Activated T-cell treated with anti-CD3 and anti-CD28 coated beads, Interleukin-2, amount 50 U/mL, for 1 hour (primary cell): ENCODE data around the gene LNPEP.

Experiments
- DNase-seq: peaks from one replicate; pipeline ENCODE4 v3.0.0-alpha.2; 2020

The LNPEP gene

GRCh38 chr5:96963267-96963666 is 27.4 kb downstream of the LNPEP start:
- no peak for DNase-seq

- no peak for DNase-seq
Measured at GRCh38 chr5:96966801-96967200, 30.9 kb downstream of the LNPEP start.

- no peak for DNase-seq
Measured at GRCh38 chr5:96967400-96967799, 31.5 kb downstream of the LNPEP start.

GRCh38 chr5:96968074-96968473 is 32.2 kb downstream of the LNPEP start:
- DNase-seq = no peak

GRCh38 chr5:96968614-96969013 is 32.7 kb downstream of the LNPEP start:
- no peak for DNase-seq

GRCh38 chr5:96969366-96969765 is 33.5 kb downstream of the LNPEP start:
- no peak for DNase-seq

GRCh38 chr5:96972599-96973334 is 36.9 kb downstream of the LNPEP start:
- no peak for DNase-seq

GRCh38 chr5:96973532-96974401 is 37.9 kb downstream of the LNPEP start:
- no peak for DNase-seq

- DNase-seq = no peak
Measured at GRCh38 chr5:96975656-96976055, 39.8 kb downstream of the LNPEP start.

GRCh38 chr5:96977228-96977627 is 41.3 kb downstream of the LNPEP start:
- no peak for DNase-seq

- no peak for DNase-seq
Measured at GRCh38 chr5:96978812-96979449, 43.1 kb downstream of the LNPEP start.

GRCh38 chr5:96984506-96985192 is 48.8 kb downstream of the LNPEP start:
- DNase-seq = no peak

- no peak for DNase-seq
Measured at GRCh38 chr5:96986450-96986849, 50.6 kb downstream of the LNPEP start.

- no peak for DNase-seq
Measured at GRCh38 chr5:96990102-96990501, 54.2 kb downstream of the LNPEP start.

- DNase-seq = no peak
Measured at GRCh38 chr5:96991708-96992107, 55.8 kb downstream of the LNPEP start.

- no peak for DNase-seq
Measured at GRCh38 chr5:96993760-96994159, 57.9 kb downstream of the LNPEP start.

GRCh38 chr5:96994493-96994892 is 58.6 kb downstream of the LNPEP start:
- no peak for DNase-seq

GRCh38 chr5:96995419-96995818 is 59.5 kb downstream of the LNPEP start:
- no peak for DNase-seq

GRCh38 chr5:96997265-96997859 is 61.5 kb downstream of the LNPEP start:
- no peak for DNase-seq

GRCh38 chr5:96999856-97000255 is 64.0 kb downstream of the LNPEP start:
- no peak for DNase-seq

- DNase-seq = no peak
Measured at GRCh38 chr5:97000391-97000790, 64.5 kb downstream of the LNPEP start.

- DNase-seq = no peak
Measured at GRCh38 chr5:97002983-97003382, 67.1 kb downstream of the LNPEP start.
